ENCODE results near the gene VDAC1. TPM values are rescaled to one million over a fixed set of nuclear protein-coding genes. Genes with fewer than 3 reads are reported as not detected.

The VDAC1 gene
- total and polyA plus RNA-seq, 2 of the 8 experiments (the other 6 are each of a cell fraction or from before 2014, with no cell fraction given), result 111 to 301 TPM

DNA sequence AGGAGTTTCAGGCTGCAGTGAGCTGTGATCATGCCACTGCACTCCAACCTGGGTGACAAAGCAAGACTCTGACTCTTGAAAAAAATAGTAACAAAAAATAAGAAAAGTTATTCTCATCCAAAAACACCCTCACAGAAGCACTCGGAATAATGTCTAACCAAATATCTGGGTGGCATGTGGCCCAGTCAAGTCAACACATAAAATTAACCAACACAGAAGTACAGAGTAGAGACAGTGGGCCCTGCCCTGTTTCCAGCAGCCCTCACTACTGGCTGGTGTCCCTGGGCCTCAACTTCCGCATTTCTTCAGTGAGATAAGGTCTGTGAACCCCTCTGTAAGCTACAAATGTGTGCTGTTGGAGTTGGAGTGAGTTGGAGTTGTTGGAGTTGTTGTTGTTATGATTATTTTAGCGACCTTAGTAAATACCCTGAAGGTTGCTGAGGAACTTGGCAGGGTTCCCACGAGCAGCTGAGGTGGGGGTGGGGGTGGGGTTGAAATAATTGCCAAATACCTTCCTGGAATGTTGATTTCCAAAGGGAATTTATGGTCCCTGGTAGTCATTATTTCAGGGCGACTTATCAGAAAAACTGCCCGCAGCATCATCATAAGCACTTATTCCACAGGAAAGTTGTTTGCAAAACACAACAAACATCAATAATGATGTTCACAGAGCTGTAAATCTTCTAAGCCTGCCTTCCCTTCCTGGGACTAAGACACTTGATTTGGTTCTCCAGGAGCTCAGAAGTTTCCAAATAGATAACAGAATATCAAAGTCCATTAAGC is 66.5 kb downstream of the VDAC1 start (continued):
- TF ChIP-seq, protein P1, sequence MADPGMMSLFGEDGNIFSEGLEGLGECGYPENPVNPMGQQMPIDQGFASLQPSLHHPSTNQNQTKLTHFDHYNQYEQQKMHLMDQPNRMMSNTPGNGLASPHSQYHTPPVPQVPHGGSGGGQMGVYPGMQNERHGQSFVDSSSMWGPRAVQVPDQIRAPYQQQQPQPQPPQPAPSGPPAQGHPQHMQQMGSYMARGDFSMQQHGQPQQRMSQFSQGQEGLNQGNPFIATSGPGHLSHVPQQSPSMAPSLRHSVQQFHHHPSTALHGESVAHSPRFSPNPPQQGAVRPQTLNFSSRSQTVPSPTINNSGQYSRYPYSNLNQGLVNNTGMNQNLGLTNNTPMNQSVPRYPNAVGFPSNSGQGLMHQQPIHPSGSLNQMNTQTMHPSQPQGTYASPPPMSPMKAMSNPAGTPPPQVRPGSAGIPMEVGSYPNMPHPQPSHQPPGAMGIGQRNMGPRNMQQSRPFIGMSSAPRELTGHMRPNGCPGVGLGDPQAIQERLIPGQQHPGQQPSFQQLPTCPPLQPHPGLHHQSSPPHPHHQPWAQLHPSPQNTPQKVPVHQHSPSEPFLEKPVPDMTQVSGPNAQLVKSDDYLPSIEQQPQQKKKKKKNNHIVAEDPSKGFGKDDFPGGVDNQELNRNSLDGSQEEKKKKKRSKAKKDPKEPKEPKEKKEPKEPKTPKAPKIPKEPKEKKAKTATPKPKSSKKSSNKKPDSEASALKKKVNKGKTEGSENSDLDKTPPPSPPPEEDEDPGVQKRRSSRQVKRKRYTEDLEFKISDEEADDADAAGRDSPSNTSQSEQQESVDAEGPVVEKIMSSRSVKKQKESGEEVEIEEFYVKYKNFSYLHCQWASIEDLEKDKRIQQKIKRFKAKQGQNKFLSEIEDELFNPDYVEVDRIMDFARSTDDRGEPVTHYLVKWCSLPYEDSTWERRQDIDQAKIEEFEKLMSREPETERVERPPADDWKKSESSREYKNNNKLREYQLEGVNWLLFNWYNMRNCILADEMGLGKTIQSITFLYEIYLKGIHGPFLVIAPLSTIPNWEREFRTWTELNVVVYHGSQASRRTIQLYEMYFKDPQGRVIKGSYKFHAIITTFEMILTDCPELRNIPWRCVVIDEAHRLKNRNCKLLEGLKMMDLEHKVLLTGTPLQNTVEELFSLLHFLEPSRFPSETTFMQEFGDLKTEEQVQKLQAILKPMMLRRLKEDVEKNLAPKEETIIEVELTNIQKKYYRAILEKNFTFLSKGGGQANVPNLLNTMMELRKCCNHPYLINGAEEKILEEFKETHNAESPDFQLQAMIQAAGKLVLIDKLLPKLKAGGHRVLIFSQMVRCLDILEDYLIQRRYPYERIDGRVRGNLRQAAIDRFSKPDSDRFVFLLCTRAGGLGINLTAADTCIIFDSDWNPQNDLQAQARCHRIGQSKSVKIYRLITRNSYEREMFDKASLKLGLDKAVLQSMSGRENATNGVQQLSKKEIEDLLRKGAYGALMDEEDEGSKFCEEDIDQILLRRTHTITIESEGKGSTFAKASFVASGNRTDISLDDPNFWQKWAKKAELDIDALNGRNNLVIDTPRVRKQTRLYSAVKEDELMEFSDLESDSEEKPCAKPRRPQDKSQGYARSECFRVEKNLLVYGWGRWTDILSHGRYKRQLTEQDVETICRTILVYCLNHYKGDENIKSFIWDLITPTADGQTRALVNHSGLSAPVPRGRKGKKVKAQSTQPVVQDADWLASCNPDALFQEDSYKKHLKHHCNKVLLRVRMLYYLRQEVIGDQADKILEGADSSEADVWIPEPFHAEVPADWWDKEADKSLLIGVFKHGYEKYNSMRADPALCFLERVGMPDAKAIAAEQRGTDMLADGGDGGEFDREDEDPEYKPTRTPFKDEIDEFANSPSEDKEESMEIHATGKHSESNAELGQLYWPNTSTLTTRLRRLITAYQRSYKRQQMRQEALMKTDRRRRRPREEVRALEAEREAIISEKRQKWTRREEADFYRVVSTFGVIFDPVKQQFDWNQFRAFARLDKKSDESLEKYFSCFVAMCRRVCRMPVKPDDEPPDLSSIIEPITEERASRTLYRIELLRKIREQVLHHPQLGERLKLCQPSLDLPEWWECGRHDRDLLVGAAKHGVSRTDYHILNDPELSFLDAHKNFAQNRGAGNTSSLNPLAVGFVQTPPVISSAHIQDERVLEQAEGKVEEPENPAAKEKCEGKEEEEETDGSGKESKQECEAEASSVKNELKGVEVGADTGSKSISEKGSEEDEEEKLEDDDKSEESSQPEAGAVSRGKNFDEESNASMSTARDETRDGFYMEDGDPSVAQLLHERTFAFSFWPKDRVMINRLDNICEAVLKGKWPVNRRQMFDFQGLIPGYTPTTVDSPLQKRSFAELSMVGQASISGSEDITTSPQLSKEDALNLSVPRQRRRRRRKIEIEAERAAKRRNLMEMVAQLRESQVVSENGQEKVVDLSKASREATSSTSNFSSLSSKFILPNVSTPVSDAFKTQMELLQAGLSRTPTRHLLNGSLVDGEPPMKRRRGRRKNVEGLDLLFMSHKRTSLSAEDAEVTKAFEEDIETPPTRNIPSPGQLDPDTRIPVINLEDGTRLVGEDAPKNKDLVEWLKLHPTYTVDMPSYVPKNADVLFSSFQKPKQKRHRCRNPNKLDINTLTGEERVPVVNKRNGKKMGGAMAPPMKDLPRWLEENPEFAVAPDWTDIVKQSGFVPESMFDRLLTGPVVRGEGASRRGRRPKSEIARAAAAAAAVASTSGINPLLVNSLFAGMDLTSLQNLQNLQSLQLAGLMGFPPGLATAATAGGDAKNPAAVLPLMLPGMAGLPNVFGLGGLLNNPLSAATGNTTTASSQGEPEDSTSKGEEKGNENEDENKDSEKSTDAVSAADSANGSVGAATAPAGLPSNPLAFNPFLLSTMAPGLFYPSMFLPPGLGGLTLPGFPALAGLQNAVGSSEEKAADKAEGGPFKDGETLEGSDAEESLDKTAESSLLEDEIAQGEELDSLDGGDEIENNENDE (IDR thresholded peaks at IDR 0.05; ENCODE audit: insufficient replicate concordance, low read length), result no peak
- no peak for TF ChIP-seq TAF1 (IDR thresholded peaks at IDR 0.05; ENCODE audit: low read depth, low read length)

Measured in H1 (cell line).